Endodermal cell (in vitro differentiated cells): ENCODE data around the gene CPO. TPM values are rescaled to one million over a fixed set of nuclear protein-coding genes. Genes with fewer than 3 reads are reported as not detected.

Source experiments
- DNase-seq: peaks from one replicate; pipeline ENCODE4 v3.0.0-alpha.2; 2017
- H3K27ac ChIP-seq: 2 replicates; pipeline ENCODE4 v1.5.1; 2013; ENCODE audit warnings: mild to moderate bottlenecking, low read depth, low read length, moderate library complexity
- H3K27me3 ChIP-seq: 2 replicates; pipeline ENCODE4 v1.6.1; 2013; ENCODE audit warnings: mild to moderate bottlenecking, low read length, moderate library complexity; ENCODE audit not compliant: insufficient read depth, control insufficient read depth, poor library complexity, severe bottlenecking
- H3K36me3 ChIP-seq: 2 replicates; pipeline ENCODE4 v1.7.0; 2013; ENCODE audit warnings: mild to moderate bottlenecking, low read length, moderate library complexity; ENCODE audit not compliant: control insufficient read depth, insufficient read depth
- H3K4me1 ChIP-seq: one replicate; pipeline ENCODE4 v1.7.0; 2013; ENCODE audit warnings: low read length; ENCODE audit not compliant: control insufficient read depth, insufficient read depth
- H3K4me3 ChIP-seq: 2 replicates; pipeline ENCODE4 v1.5.1; 2013; ENCODE audit warnings: mild to moderate bottlenecking, low read length, moderate library complexity
- H3K9ac ChIP-seq: 2 replicates; pipeline ENCODE4 v1.6.1; 2013; ENCODE audit warnings: mild to moderate bottlenecking, low read length, moderate library complexity; ENCODE audit not compliant: poor library complexity, severe bottlenecking; ENCODE audit errors: extremely low read depth
- H3K9me3 ChIP-seq: 2 replicates; pipeline ENCODE4 v1.6.1; 2013; ENCODE audit warnings: mild to moderate bottlenecking, low read length, moderate library complexity; ENCODE audit not compliant: control insufficient read depth
- H3K27ac Mint-ChIP-seq: 2 replicates; pipeline ENCODE4 v1.8.0; 2020; ENCODE audit warnings: mixed read lengths
- H3K27me3 Mint-ChIP-seq: 2 replicates; pipeline ENCODE4 v1.8.0; 2021; ENCODE audit warnings: mild to moderate bottlenecking, mixed read lengths; ENCODE audit not compliant: insufficient read depth
- H3K36me3 Mint-ChIP-seq: 2 replicates; pipeline ENCODE4 v1.8.0; 2020; ENCODE audit warnings: low read depth, mixed read lengths
- H3K4me1 Mint-ChIP-seq: 2 replicates; pipeline ENCODE4 v1.8.0; 2020; ENCODE audit warnings: mixed read lengths
- H3K4me3 Mint-ChIP-seq: 2 replicates; pipeline ENCODE4 v1.8.0; 2020; ENCODE audit warnings: mild to moderate bottlenecking, moderate library complexity, mixed read lengths
- H3K9me3 Mint-ChIP-seq: 2 replicates; pipeline ENCODE4 v1.8.0; 2020; ENCODE audit warnings: mild to moderate bottlenecking, mixed read lengths
- CTCF ChIP-seq: fragments of 200-600 bp; sonication (generic); conservative IDR thresholded peaks from 2 replicates; pipeline ENCODE4 v1.5.0; 2021; ENCODE audit warnings: antibody characterized with exemption, mild to moderate bottlenecking
- WGBS, 2 experiments: methylation state at CpG; one replicate each; pipeline versions ENCODE4 v1.1.5 to v1.1.7; 2013; ENCODE audit warnings: missing lambda C conversion rate in 2 of 2, mixed read lengths in 1 of 2; ENCODE audit not compliant: insufficient coverage in 1 of 2, insufficient read length in 1 of 2; 5-methylcytosine and 5-hydroxymethylcytosine counted together
- total RNA-seq, 2 donors: library from RNA; stranded (reverse); fragmentation: NEBNext Ultra II Directional in 1 of 2; extraction: Animal tissue kit (Norgen Biotek cat#: 25700) in 1 of 2; gene quantifications; 2 replicates in 1 of 2; 3 replicates in 1 of 2; pipeline ENCODE4 v1.2.1, GENCODE V29; 2021

CPO gene
- total RNA-seq, 2 donors from 2014 or later, result 0.95 to 1.0 TPM

GRCh38 chr2:206936843-206937230 lies 2.5 kb upstream of the CPO start:
- Histone ChIP-seq H3K9me3 (no peaks in the 10 kb centered on the region), H3K9ac (no peak overlapping the region), H3K27me3 (no peaks in the 10 kb centered on the region), H3K4me3 (no peak overlapping the region), H3K27ac (no peak overlapping the region), H3K36me3 (no peaks in the 10 kb centered on the region), H3K4me1 (no peaks in the 10 kb centered on the region)
- Mint-ChIP-seq H3K36me3 (peaks cover 3% of the 10 kb centered on the region), H3K9me3 (peaks cover 8% of the 10 kb centered on the region), H3K27ac (no peak overlapping the region), H3K27me3 (no peaks in the 10 kb centered on the region), H3K4me1 (no peaks in the 10 kb centered on the region), H3K4me3 (no peak overlapping the region)
- no peak for DNase-seq
- TF ChIP-seq CTCF, result no peak
- WGBS, 2 experiments, result 93% methylated on average over 2 of the region's 2 CpGs; no CpG with 5 or more reads in 1 of the 2 experiments

- Histone ChIP-seq H3K36me3 (no peaks in the 10 kb centered on the region), H3K9me3 (no peaks in the 10 kb centered on the region), H3K4me3 (no peak overlapping the region), H3K4me1 (no peaks in the 10 kb centered on the region), H3K27ac (no peak overlapping the region), H3K9ac (no peak overlapping the region), H3K27me3 (no peaks in the 10 kb centered on the region)
- peaks cover 2% of the 10 kb centered on the region for H3K9me3 Mint-ChIP-seq
- no peak overlapping the region for H3K4me3 Mint-ChIP-seq
- WGBS, 2 experiments, result 91 to 92% methylated on average over 6 of the region's 6 CpGs
- DNase-seq, result no peak
- H3K36me3 Mint-ChIP-seq, result peaks cover 3% of the 10 kb centered on the region
- H3K4me1 Mint-ChIP-seq, result peaks cover 2% of the 10 kb centered on the region
- no peaks in the 10 kb centered on the region for H3K27me3 Mint-ChIP-seq
- no peak for TF ChIP-seq CTCF
- no peak overlapping the region for H3K27ac Mint-ChIP-seq
Observed at GRCh38 chr2:206937555-206937954, 1.8 kb upstream of the CPO start.

GRCh38 chr2:206940546-206940945 lies 1.2 kb downstream of the CPO start:
- H3K4me1 Mint-ChIP-seq, result peaks cover 9% of the 10 kb centered on the region
- no peaks in the 10 kb centered on the region for H3K36me3 Mint-ChIP-seq
- no peak for DNase-seq
- no peak overlapping the region for H3K9ac ChIP-seq
- no peak overlapping the region for H3K4me3 ChIP-seq
- no peak overlapping the region for H3K4me3 Mint-ChIP-seq
- no peaks in the 10 kb centered on the region for H3K27me3 Mint-ChIP-seq
- H3K27me3 ChIP-seq, result no peaks in the 10 kb centered on the region
- H3K9me3 ChIP-seq, result no peaks in the 10 kb centered on the region
- H3K9me3 Mint-ChIP-seq, result no peaks in the 10 kb centered on the region
- no peaks in the 10 kb centered on the region for H3K4me1 ChIP-seq
- no peaks in the 10 kb centered on the region for H3K36me3 ChIP-seq
- H3K27ac Mint-ChIP-seq, result no peak overlapping the region
- H3K27ac ChIP-seq, result no peak overlapping the region
- no peak for TF ChIP-seq CTCF
